B cell (primary cell): ENCODE data around the gene ZSCAN10. TPM values are rescaled to one million over a fixed set of nuclear protein-coding genes. Genes with fewer than 3 reads are reported as not detected.

Source experiments
- ATAC-seq: fragments of 200-7000 bp; cut with Tn5 transposase; one replicate; pipeline ENCODE4 v1.10.0; 2021; ENCODE audit warnings: low read depth, mild to moderate bottlenecking, moderate number of reproducible peaks, moderate library complexity
- CTCF ChIA-PET: fragments of 350-600 bp; sonication (Branson Sonifier 250); formaldehyde crosslinking; loops from one replicate; lab custom pipeline; 2021; ENCODE audit warnings: antibody characterized with exemption, inconsistent platforms; lab: Charles Lee
- POLR2A ChIA-PET: fragments of 350-600 bp; sonication (Branson Sonifier 250); formaldehyde crosslinking; loops from one replicate; lab custom pipeline; 2021; ENCODE audit warnings: antibody characterized with exemption; lab: Charles Lee
- DNase-seq: peaks from one replicate; pipeline ENCODE4 v3.0.0; 2013
- H2AFZ ChIP-seq: 2 replicates; pipeline ENCODE4 v1.6.1; 2012; ENCODE audit warnings: mild to moderate bottlenecking, low read depth, low read length; ENCODE audit not compliant: insufficient read depth, poor library complexity, severe bottlenecking
- H3K27ac ChIP-seq, 2 donors: 1 replicate in 1 of 2; 2 replicates in 1 of 2; pipeline ENCODE4 v1.5.1; 2012 to 2013; ENCODE audit warnings: low read length in 2 of 2, mild to moderate bottlenecking in 2 of 2, moderate library complexity in 1 of 2
- H3K27me3 ChIP-seq, 4 experiments: fragments of 200-600 bp in 1 of 4; sonication (generic) in 1 of 4; replicated peaks in 1 of 4; 1 replicate in 2 of 4; 2 replicates in 2 of 4; pipeline versions ENCODE4 v1.6.1 to v1.7.0; 2013 to 2016; ENCODE audit warnings: low read length in 3 of 4, mild to moderate bottlenecking in 2 of 4, mixed read lengths in 1 of 4, moderate library complexity in 1 of 4; ENCODE audit not compliant: insufficient read depth in 4 of 4, control insufficient read depth in 3 of 4; ENCODE audit errors: control extremely low read depth in 1 of 4
- H3K36me3 ChIP-seq, 2 experiments: replicated peaks in 1 of 2; 1 replicate in 1 of 2; 2 replicates in 1 of 2; pipeline versions ENCODE4 v1.6.1 to v1.7.1; 2013; ENCODE audit warnings: low read length in 1 of 2; ENCODE audit not compliant: insufficient read depth in 2 of 2, control insufficient read depth in 1 of 2; ENCODE audit errors: control extremely low read depth in 1 of 2, extremely low read depth in 1 of 2
- H3K4me1 ChIP-seq, 2 donors: fragments of 200-600 bp in 1 of 2; sonication (generic) in 1 of 2; 1 replicate in 1 of 2; 2 replicates in 1 of 2; pipeline versions ENCODE4 v1.5.1 to v1.6.1; 2013 to 2017; ENCODE audit warnings: low read length in 2 of 2; ENCODE audit not compliant: control insufficient read depth in 2 of 2, insufficient read depth in 2 of 2
- H3K4me2 ChIP-seq: replicated peaks from 2 replicates; pipeline ENCODE3; 2012; ENCODE audit warnings: mild to moderate bottlenecking, low read depth, low read length; ENCODE audit not compliant: poor library complexity, severe bottlenecking
- H3K4me3 ChIP-seq, 5 experiments: fragments of 200-600 bp in 1 of 5; sonication (generic) in 1 of 5; 1 replicate in 3 of 5; 2 replicates in 2 of 5; pipeline versions ENCODE4 v1.5.1 to v1.7.0; 2011 to 2016; ENCODE audit warnings: low read length in 4 of 5, mild to moderate bottlenecking in 4 of 5, low read depth in 2 of 5, control low read depth in 1 of 5, moderate library complexity in 1 of 5; ENCODE audit not compliant: insufficient read depth in 1 of 5; ENCODE audit errors: control extremely low read depth in 1 of 5, extremely low read depth in 1 of 5
- H3K79me2 ChIP-seq: fragments of 200-600 bp; sonication (generic); one replicate; pipeline ENCODE4 v1.6.0; 2016; ENCODE audit warnings: low read length; ENCODE audit not compliant: control insufficient read depth, insufficient read depth
- H3K9ac ChIP-seq: fragments of 200-600 bp; sonication (generic); 2 replicates; pipeline ENCODE4 v1.6.1; 2017; ENCODE audit warnings: mild to moderate bottlenecking, low read length, moderate library complexity
- H3K9me3 ChIP-seq, 3 donors: one replicate each; pipeline versions ENCODE4 v1.6.1 to v1.7.1; 2013; ENCODE audit warnings: low read length in 2 of 3; ENCODE audit not compliant: control insufficient read depth in 2 of 3, insufficient read depth in 1 of 3; ENCODE audit errors: control extremely low read depth in 1 of 3
- H4K20me1 ChIP-seq: 2 replicates; pipeline ENCODE4 v1.6.0; 2012; ENCODE audit warnings: mild to moderate bottlenecking, low read length; ENCODE audit not compliant: insufficient read depth, control insufficient read depth, poor library complexity, severe bottlenecking
- H3K27ac Mint-ChIP-seq: one replicate; pipeline ENCODE4 v1.8.0; 2021; ENCODE audit warnings: mixed read lengths
- H3K27me3 Mint-ChIP-seq: one replicate; pipeline ENCODE4 v1.8.0; 2021; ENCODE audit warnings: mixed read lengths
- H3K4me1 Mint-ChIP-seq: one replicate; pipeline ENCODE4 v1.8.0; 2021; ENCODE audit warnings: mixed read lengths
- H3K4me3 Mint-ChIP-seq: one replicate; pipeline ENCODE4 v1.8.0; 2021; ENCODE audit warnings: mixed read lengths
- H3K9me3 Mint-ChIP-seq: one replicate; pipeline ENCODE4 v1.8.0; 2022; ENCODE audit warnings: mixed read lengths; ENCODE audit not compliant: insufficient read depth
- EZH2 ChIP-seq: IDR thresholded peaks from 2 replicates; pipeline ENCODE4 v1.6.1; 2012; ENCODE audit warnings: borderline replicate concordance, low read depth, mild to moderate bottlenecking, moderate library complexity, low read length; ENCODE audit not compliant: insufficient read depth, poor library complexity, severe bottlenecking
- WGBS: methylation state at CpG from one replicate; pipeline ENCODE4 v1.1.5; 2013; ENCODE audit warnings: missing lambda C conversion rate; ENCODE audit not compliant: insufficient coverage; 5-methylcytosine and 5-hydroxymethylcytosine counted together
- intact Hi-C: fragments of 100-400 bp; cut with micrococcal nuclease; formaldehyde crosslinking; loops from one replicate; pipeline ENCODE4 v1.10.0; 2022
- polyA plus RNA-seq: library from polyadenylated mRNA; depleted of rRNA; stranded (reverse); fragments of >200 nt; gene quantifications from 2 replicates; pipeline ENCODE4 v1.2.3, GENCODE V29; 2012
- total RNA-seq, 2 donors: library from RNA; stranded (reverse); fragments of 120-200 nt in 1 of 2; gene quantifications; 1 replicate in 1 of 2; 2 replicates in 1 of 2; pipeline versions ENCODE4 v1.2.3 to v1.2.4, GENCODE V29; 2013 to 2022
- TF ChIP-seq, protein P1 (sequence below): fragments of 200-600 bp; IDR thresholded peaks from one replicate; pipeline ENCODE4 v1.8.0; 2022; ENCODE audit warnings: antibody characterized with exemption, mild to moderate bottlenecking

Gene ZSCAN10
- total and polyA plus RNA-seq, 2 donors (not counting 1 experiment from before 2014, with no cell fraction given): not detected

DNA sequence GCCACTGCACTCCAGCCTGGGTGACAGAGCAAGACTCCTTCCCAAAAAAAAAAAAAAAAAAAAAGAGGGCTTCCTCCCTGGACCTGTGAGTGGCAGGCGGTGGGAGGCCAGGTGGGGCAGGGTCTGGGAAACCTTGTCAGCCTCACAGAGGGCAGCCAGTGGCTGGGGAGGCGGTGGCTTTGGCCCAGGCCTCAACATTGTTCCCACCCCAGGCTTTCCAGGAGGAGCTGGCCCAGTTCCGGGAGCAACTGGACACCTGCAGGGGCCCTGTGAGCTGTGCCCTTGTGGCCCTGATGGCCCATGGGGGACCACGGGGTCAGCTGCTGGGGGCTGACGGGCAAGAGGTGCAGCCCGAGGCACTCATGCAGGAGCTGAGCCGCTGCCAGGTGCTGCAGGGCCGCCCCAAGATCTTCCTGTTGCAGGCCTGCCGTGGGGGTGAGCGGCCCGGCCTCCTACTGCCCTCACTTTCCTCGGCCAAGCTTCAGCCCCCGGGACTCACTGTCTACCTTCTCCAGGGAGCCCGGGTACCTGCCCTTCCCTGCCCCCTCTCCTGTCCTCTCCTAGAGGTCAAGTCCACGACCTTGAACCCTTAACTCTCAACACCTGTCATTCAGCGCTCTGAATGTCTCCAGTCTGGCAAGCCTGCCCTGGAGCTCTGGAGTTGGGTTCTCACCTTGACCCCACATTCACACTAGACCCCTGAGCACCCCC, 48.1 kb upstream of the ZSCAN10 start:
- Histone ChIP-seq H3K79me2 (peaks cover 3% of the 10 kb centered on the region), H3K9me3 (peaks cover 0 to 3% (median 0%) of the 10 kb centered on the region in 3 donors), H3K4me2 (no peak overlapping the region), H3K27me3 (no peaks in the 10 kb centered on the region), H3K36me3 (peaks cover 0 to 8% of the 10 kb centered on the region in 2 experiments), H3K27ac (no peak overlapping the region), H3K4me1 (peaks cover 18 to 29% of the 10 kb centered on the region in 2 donors), H3K9ac (no peak overlapping the region), H3K4me3 (no peak overlapping the region), H2AFZ (no peak overlapping the region), H4K20me1 (no peaks in the 10 kb centered on the region)
- no peak overlapping the region for H3K4me3 Mint-ChIP-seq
- no peak for DNase-seq
- POLR2A ChIA-PET: interaction anchor here (0.7 to 3.8 kb wide), 4 partner anchors 11 to 33 kb away, joined by 5 to 31 read pairs (median 7); partner anchors contain the start of gene ZNF213
- ATAC-seq: no peak
- H3K27ac Mint-ChIP-seq: no peak overlapping the region
- TF ChIP-seq, protein P1, sequence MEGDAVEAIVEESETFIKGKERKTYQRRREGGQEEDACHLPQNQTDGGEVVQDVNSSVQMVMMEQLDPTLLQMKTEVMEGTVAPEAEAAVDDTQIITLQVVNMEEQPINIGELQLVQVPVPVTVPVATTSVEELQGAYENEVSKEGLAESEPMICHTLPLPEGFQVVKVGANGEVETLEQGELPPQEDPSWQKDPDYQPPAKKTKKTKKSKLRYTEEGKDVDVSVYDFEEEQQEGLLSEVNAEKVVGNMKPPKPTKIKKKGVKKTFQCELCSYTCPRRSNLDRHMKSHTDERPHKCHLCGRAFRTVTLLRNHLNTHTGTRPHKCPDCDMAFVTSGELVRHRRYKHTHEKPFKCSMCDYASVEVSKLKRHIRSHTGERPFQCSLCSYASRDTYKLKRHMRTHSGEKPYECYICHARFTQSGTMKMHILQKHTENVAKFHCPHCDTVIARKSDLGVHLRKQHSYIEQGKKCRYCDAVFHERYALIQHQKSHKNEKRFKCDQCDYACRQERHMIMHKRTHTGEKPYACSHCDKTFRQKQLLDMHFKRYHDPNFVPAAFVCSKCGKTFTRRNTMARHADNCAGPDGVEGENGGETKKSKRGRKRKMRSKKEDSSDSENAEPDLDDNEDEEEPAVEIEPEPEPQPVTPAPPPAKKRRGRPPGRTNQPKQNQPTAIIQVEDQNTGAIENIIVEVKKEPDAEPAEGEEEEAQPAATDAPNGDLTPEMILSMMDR: no peak
- no peak for TF ChIP-seq EZH2
- intact Hi-C loops: no loop called here
- no peaks in the 10 kb centered on the region for H3K9me3 Mint-ChIP-seq
- H3K27me3 Mint-ChIP-seq: no peaks in the 10 kb centered on the region
- WGBS: 94% methylated on average over 16 of the region's 16 CpGs
- H3K4me1 Mint-ChIP-seq: peaks cover 21% of the 10 kb centered on the region
- CTCF ChIA-PET: interaction anchor here (0.8 to 5.2 kb wide), 7 partner anchors 13 to 119 kb away, joined by 3 to 42 read pairs (median 4); partner anchors contain the start of gene ZNF213

DNA sequence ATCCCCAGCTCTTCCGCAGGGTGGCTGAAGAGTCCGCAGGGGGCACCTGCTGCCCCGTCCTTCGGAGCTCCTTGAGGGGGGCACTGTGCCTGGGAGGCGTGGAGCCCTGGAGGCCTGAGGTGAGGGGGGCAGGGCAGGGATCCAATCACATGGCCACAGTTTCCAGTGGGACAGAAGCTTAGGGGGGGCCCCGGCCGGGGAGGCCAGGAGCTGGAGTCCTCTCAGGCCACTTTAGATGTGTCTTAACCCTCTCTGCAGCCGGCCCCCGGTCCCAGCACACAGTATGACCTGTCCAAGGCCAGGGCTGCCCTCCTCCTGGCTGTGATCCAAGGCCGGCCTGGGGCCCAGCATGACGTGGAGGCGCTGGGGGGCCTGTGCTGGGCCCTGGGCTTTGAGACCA, 46.6 kb upstream of the ZSCAN10 start:
- no peaks in the 10 kb centered on the region for H4K20me1 ChIP-seq
- H2AFZ ChIP-seq: no peak overlapping the region
- no peak overlapping the region for H3K4me3 ChIP-seq
- H3K27ac ChIP-seq: no peak overlapping the region
- H3K27ac Mint-ChIP-seq: no peak overlapping the region
- peaks cover 11 to 15% of the 10 kb centered on the region in 2 donors for H3K4me1 ChIP-seq
- H3K36me3 ChIP-seq: peaks cover 0 to 20% of the 10 kb centered on the region in 2 experiments
- no peak overlapping the region for H3K4me3 Mint-ChIP-seq
- ATAC-seq: no peak
- no peak for DNase-seq
- TF ChIP-seq, protein P1: no peak
- no peak for TF ChIP-seq EZH2
- peaks cover 4% of the 10 kb centered on the region for H3K79me2 ChIP-seq
- no peaks in the 10 kb centered on the region for H3K27me3 ChIP-seq
- no peaks in the 10 kb centered on the region for H3K27me3 Mint-ChIP-seq
- H3K4me1 Mint-ChIP-seq: peaks cover 13% of the 10 kb centered on the region
- H3K9me3 Mint-ChIP-seq: no peaks in the 10 kb centered on the region
- H3K4me2 ChIP-seq: no peak overlapping the region
- POLR2A ChIA-PET: interaction anchor here (1.9 kb wide), 1 partner anchor 11 kb away, joined by 5 read pairs; the partner anchor contains the start of gene ZNF213
- intact Hi-C loops: no loop called here
- H3K9me3 ChIP-seq: no peaks in the 10 kb centered on the region
- H3K9ac ChIP-seq: no peak overlapping the region
- 87% methylated on average over 12 of the region's 12 CpGs for WGBS
- CTCF ChIA-PET: interaction anchor here (3.2 kb wide), 1 partner anchor 12 kb away, joined by 17 read pairs; the partner anchor contains the start of gene ZNF213
